IMR-90 (cell line): ENCODE results near the gene KRT72. TPM values are rescaled to one million over a fixed set of nuclear protein-coding genes. Genes with fewer than 3 reads are reported as not detected.

Experiments
- ATAC-seq: fragments of 200-7000 bp; cut with Tn5 transposase; 2 replicates; pipeline ENCODE4 v1.9.1; 2020; ENCODE audit warnings: low read depth, mild to moderate bottlenecking, moderate library complexity
- BruUV-seq: library from RNA; stranded (reverse); fragments of 400-500 nt; replicated peaks from 2 replicates; lab custom pipeline; 2021; lab: Mats Ljungman, UMichigan
- CTCF ChIA-PET: fragments of 300-600 bp; formaldehyde crosslinking; extraction: SDS; loops from one replicate; lab custom pipeline; 2021; ENCODE audit warnings: antibody characterized with exemption; lab: Yijun Ruan, JAX
- POLR2A ChIA-PET: fragments of 300-600 bp; sonication (Branson Sonifier 250); formaldehyde crosslinking; loops from one replicate; lab custom pipeline; 2022; ENCODE audit warnings: antibody characterized with exemption; ENCODE audit not compliant: unreplicated experiment; lab: Charles Lee
- DNase-seq: peaks from one replicate; pipeline ENCODE4 v3.0.0; 2013
- H2AFZ ChIP-seq: replicated peaks from 2 replicates; pipeline ENCODE3; 2013; ENCODE audit warnings: low read length, mild to moderate bottlenecking; ENCODE audit not compliant: poor library complexity
- H2AK5ac ChIP-seq: 2 replicates; pipeline ENCODE4 v1.6.1; 2013; ENCODE audit warnings: low read depth, low read length, inconsistent platforms
- H2AK9ac ChIP-seq: replicated peaks from 2 replicates; pipeline ENCODE3; 2013; ENCODE audit warnings: mild to moderate bottlenecking, low read depth, low read length, moderate library complexity; ENCODE audit not compliant: poor library complexity
- H2BK120ac ChIP-seq: 2 replicates; pipeline ENCODE4 v1.6.1; 2013; ENCODE audit warnings: low read depth, low read length, inconsistent platforms
- H2BK15ac ChIP-seq: 3 replicates; pipeline ENCODE4 v1.6.1; 2013; ENCODE audit warnings: low read depth, low read length, inconsistent platforms
- H2BK20ac ChIP-seq: 2 replicates; pipeline ENCODE4 v1.6.1; 2013; ENCODE audit warnings: low read depth, mild to moderate bottlenecking, inconsistent platforms, low read length, moderate library complexity
- H2BK5ac ChIP-seq: 2 replicates; pipeline ENCODE4 v1.6.1; 2013; ENCODE audit warnings: mild to moderate bottlenecking, low read depth, low read length, inconsistent platforms; ENCODE audit not compliant: poor library complexity, severe bottlenecking
- H3K14ac ChIP-seq: replicated peaks from 2 replicates; pipeline ENCODE4 v1.6.1; 2013; ENCODE audit warnings: low read depth, low read length, inconsistent platforms
- H3K18ac ChIP-seq: 2 replicates; pipeline ENCODE4 v1.6.1; 2013; ENCODE audit warnings: low read depth, low read length, control low read depth
- H3K23ac ChIP-seq: 2 replicates; pipeline ENCODE4 v1.6.1; 2013; ENCODE audit warnings: low read depth, low read length, inconsistent platforms
- H3K27ac ChIP-seq: 2 replicates; pipeline ENCODE4 v1.5.1; 2013; ENCODE audit warnings: mild to moderate bottlenecking, control low read depth, low read length; ENCODE audit not compliant: insufficient read depth
- H3K27me3 ChIP-seq: 2 replicates; pipeline ENCODE4 v1.6.1; 2013; ENCODE audit warnings: low read length; ENCODE audit not compliant: control insufficient read depth, insufficient read depth
- H3K36me3 ChIP-seq: 2 replicates; pipeline ENCODE4 v1.6.1; 2013; ENCODE audit warnings: low read length, mixed read lengths; ENCODE audit not compliant: control insufficient read depth, insufficient read depth
- H3K4ac ChIP-seq: 2 replicates; pipeline ENCODE4 v1.6.1; 2013; ENCODE audit warnings: low read depth, low read length, inconsistent platforms
- H3K4me1 ChIP-seq: 2 replicates; pipeline ENCODE4 v1.6.1; 2013; ENCODE audit warnings: low read length, mixed read lengths; ENCODE audit not compliant: control insufficient read depth, insufficient read depth
- H3K4me2 ChIP-seq: 2 replicates; pipeline ENCODE4 v1.6.1; 2013; ENCODE audit warnings: low read depth, mild to moderate bottlenecking, control low read depth, low read length, moderate library complexity
- H3K4me3 ChIP-seq: 2 replicates; pipeline ENCODE4 v1.5.1; 2013; ENCODE audit warnings: low read depth, mild to moderate bottlenecking, control low read depth, low read length, moderate library complexity; ENCODE audit not compliant: insufficient read depth
- H3K56ac ChIP-seq: 2 replicates; pipeline ENCODE4 v1.6.1; 2013; ENCODE audit warnings: low read length, inconsistent platforms; ENCODE audit not compliant: insufficient read depth; ENCODE audit errors: extremely low read depth
- H3K79me1 ChIP-seq, 2 experiments: 2 replicates each; pipeline ENCODE4 v1.6.1; 2013; ENCODE audit warnings: low read length in 2 of 2, inconsistent platforms in 1 of 2, low read depth in 1 of 2
- H3K9ac ChIP-seq: 2 replicates; pipeline ENCODE4 v1.6.1; 2013; ENCODE audit warnings: low read depth, low read length, control low read depth
- H3K9me1 ChIP-seq: 2 replicates; pipeline ENCODE4 v1.6.1; 2013; ENCODE audit warnings: low read length, inconsistent platforms; ENCODE audit not compliant: insufficient read depth
- H3K9me3 ChIP-seq: 2 replicates; pipeline ENCODE4 v1.6.1; 2013; ENCODE audit warnings: low read length; ENCODE audit not compliant: control insufficient read depth, insufficient read depth
- H4K20me1 ChIP-seq: 2 replicates; pipeline ENCODE4 v1.6.1; 2013; ENCODE audit warnings: low read length, inconsistent platforms; ENCODE audit not compliant: insufficient read depth
- H4K5ac ChIP-seq: 2 replicates; pipeline ENCODE4 v1.6.1; 2013; ENCODE audit warnings: mild to moderate bottlenecking, low read depth, low read length, control low read depth
- H4K8ac ChIP-seq, 2 experiments: 2 replicates each; pipeline ENCODE4 v1.6.1; 2013; ENCODE audit warnings: low read depth in 2 of 2, low read length in 2 of 2, control low read depth in 1 of 2, inconsistent platforms in 1 of 2
- H4K91ac ChIP-seq: 2 replicates; pipeline ENCODE4 v1.6.1; 2013; ENCODE audit warnings: low read depth, low read length, inconsistent platforms; ENCODE audit not compliant: insufficient read depth
- BHLHE40 ChIP-seq: fragments of 150-350 bp; IDR thresholded peaks from 2 replicates; pipeline ENCODE4 v1.6.1; 2016; ENCODE audit warnings: mild to moderate bottlenecking, low read depth, low read length
- CEBPB ChIP-seq: IDR thresholded peaks from 2 replicates; pipeline ENCODE4 v1.6.1; 2012; ENCODE audit warnings: low read depth, low read length, improper control_type of control experiment
- CHD1 ChIP-seq: IDR thresholded peaks from 2 replicates; pipeline ENCODE4 v1.6.1; 2012; ENCODE audit warnings: low read depth, low read length, improper control_type of control experiment
- CTCF ChIP-seq: conservative IDR thresholded peaks from 2 replicates; pipeline ENCODE4 v1.5.1; 2012; ENCODE audit warnings: mild to moderate bottlenecking, low read depth, low read length, improper control_type of control experiment
- ELK1 ChIP-seq: fragments of 150-350 bp; IDR thresholded peaks from 2 replicates; pipeline ENCODE4 v1.6.1; 2016; ENCODE audit warnings: low read depth, mild to moderate bottlenecking, low read length, moderate library complexity, borderline replicate concordance
- FOS ChIP-seq: fragments of 150-350 bp; IDR thresholded peaks from 2 replicates; pipeline ENCODE4 v1.6.1; 2016; ENCODE audit warnings: low read depth, low read length
- MAFK ChIP-seq: IDR thresholded peaks from 2 replicates; pipeline ENCODE4 v1.6.1; 2012; ENCODE audit warnings: low read depth, low read length, improper control_type of control experiment
- MAZ ChIP-seq: IDR thresholded peaks from 2 replicates; pipeline ENCODE4 v1.6.1; 2012; ENCODE audit warnings: low read depth, mild to moderate bottlenecking, low read length, improper control_type of control experiment, moderate library complexity, borderline replicate concordance
- MXI1 ChIP-seq: IDR thresholded peaks from 2 replicates; pipeline ENCODE4 v1.6.1; 2012; ENCODE audit warnings: low read depth, mild to moderate bottlenecking, low read length, moderate library complexity, borderline replicate concordance
- NFE2L2 ChIP-seq: fragments of 150-350 bp; IDR thresholded peaks from 2 replicates; pipeline ENCODE4 v1.6.1; 2016; ENCODE audit warnings: low read depth, mild to moderate bottlenecking, low read length
- POLR2A ChIP-seq: IDR thresholded peaks from 2 replicates; pipeline ENCODE4 v1.6.1; 2012; ENCODE audit warnings: mild to moderate bottlenecking, low read depth, low read length
- RAD21 ChIP-seq: IDR thresholded peaks from 2 replicates; pipeline ENCODE4 v1.6.1; 2012; ENCODE audit warnings: low read length, improper control_type of control experiment
- RFX5 ChIP-seq: IDR thresholded peaks from 2 replicates; pipeline ENCODE4 v1.8.0; 2012; ENCODE audit warnings: low read depth, mild to moderate bottlenecking, low read length, moderate library complexity
- SMC3 ChIP-seq: fragments of 150-350 bp; IDR thresholded peaks from 2 replicates; pipeline ENCODE4 v1.6.1; 2016; ENCODE audit warnings: low read depth, mild to moderate bottlenecking, antibody characterized with exemption, low read length, moderate library complexity
- USF2 ChIP-seq: fragments of 150-350 bp; IDR thresholded peaks from 2 replicates; pipeline ENCODE4 v1.6.1; 2017; ENCODE audit warnings: mild to moderate bottlenecking, antibody characterized with exemption, low read length, low read depth
- WGBS, 2 experiments: methylation state at CpG; one replicate each; pipeline versions ENCODE4 v1.1.5 to v1.1.7; 2013; ENCODE audit warnings: missing lambda C conversion rate in 2 of 2; ENCODE audit not compliant: insufficient read length in 1 of 2; ENCODE audit errors: extremely low coverage in 2 of 2; 5-methylcytosine and 5-hydroxymethylcytosine counted together
- dilution Hi-C: fragments of 300-500 bp; cut with HindIII; formaldehyde crosslinking; loops from one replicate; pipeline ENCODE4 v1.14.3; 2018; ENCODE audit warnings: low sequenced_read_pairs; ENCODE audit not compliant: unreplicated experiment
- in situ Hi-C: fragments of 300-500 bp; cut with MboI; formaldehyde crosslinking; loops from 3 replicates; pipeline ENCODE4 v1.14.3; 2019; ENCODE audit warnings: low sequenced_read_pairs, inconsistent platforms, mixed read lengths
- intact Hi-C: fragments of 100-400 bp; cut with micrococcal nuclease; formaldehyde crosslinking; loops from 2 replicates; pipeline ENCODE4 v1.10.0; 2022
- polyA plus RNA-seq, 3 experiments: library from polyadenylated mRNA; depleted of rRNA; stranded (reverse); fragments of >200 nt; gene quantifications; 2 replicates each; pipeline ENCODE4 v1.2.3, GENCODE V29; 2012; ENCODE audit warnings: low replicate concordance in 1 of 3
- total RNA-seq: library from RNA; depleted of rRNA; stranded (reverse); fragments of >200 nt; gene quantifications from 2 replicates; pipeline ENCODE4 v1.2.3, GENCODE V29; 2012

KRT72 gene
- total and polyA plus RNA-seq, 2 of the 4 experiments (the other 2 are of a cell fraction): not detected

- H2BK5ac ChIP-seq: no peak overlapping the region
- H3K23ac ChIP-seq: no peak overlapping the region
- no peak overlapping the region for H3K56ac ChIP-seq
- no peak overlapping the region for H2BK120ac ChIP-seq
- no peak overlapping the region for H2AK5ac ChIP-seq
- ChIA-PET POLR2A (no interaction called here), CTCF (no interaction called here)
- dilution Hi-C loops: no loop called here
- no peaks in the 10 kb centered on the region for H3K79me1 ChIP-seq
- H3K27me3 ChIP-seq: peaks cover 9% of the 10 kb centered on the region; the same call in 1 of the 2 replicates
- H2BK20ac ChIP-seq: no peak overlapping the region
- TF ChIP-seq USF2: no peak
- no peak for TF ChIP-seq NFE2L2
- TF ChIP-seq CEBPB: no peak
- no peak for TF ChIP-seq BHLHE40
- TF ChIP-seq MAZ: no peak
- no peak for TF ChIP-seq ELK1
- no peak for TF ChIP-seq CTCF
- TF ChIP-seq CHD1: no peak
- TF ChIP-seq SMC3: no peak
- TF ChIP-seq RAD21: no peak
- TF ChIP-seq RFX5: no peak
- no peak for TF ChIP-seq POLR2A
- no peak for TF ChIP-seq MAFK
- TF ChIP-seq MXI1: no peak
- no peak for TF ChIP-seq FOS
- H3K9me1 ChIP-seq: no peaks in the 10 kb centered on the region
- no peaks in the 10 kb centered on the region for H3K4me1 ChIP-seq
- DNase-seq (no peak), ATAC-seq (no peak)
- no peak overlapping the region for H2AK9ac ChIP-seq
- H3K18ac ChIP-seq: no peak overlapping the region
- no peak overlapping the region for H4K8ac ChIP-seq
- in situ Hi-C loops: no loop called here
- no peak overlapping the region for H3K4ac ChIP-seq
- H3K4me3 ChIP-seq: no peak overlapping the region
- H3K4me2 ChIP-seq: no peak overlapping the region
- no TSS peak for BruUV-seq
- H3K36me3 ChIP-seq: no peaks in the 10 kb centered on the region
- no peaks in the 10 kb centered on the region for H3K9me3 ChIP-seq
- H3K9ac ChIP-seq: no peak overlapping the region
- intact Hi-C loops: no loop called here
- no peak overlapping the region for H4K5ac ChIP-seq
- H3K27ac ChIP-seq: no peak overlapping the region
- no peaks in the 10 kb centered on the region; the same call in 1 of the 2 replicates for H4K20me1 ChIP-seq
- no peak overlapping the region for H3K14ac ChIP-seq
- no peak overlapping the region for H2BK15ac ChIP-seq
- WGBS, 2 experiments: 58% methylated on average over 5 of the region's 6 CpGs; no CpG with 5 or more reads in 1 of the 2 experiments
- no peak overlapping the region for H2AFZ ChIP-seq
- no peak overlapping the region for H4K91ac ChIP-seq
These were observed 30.6 kb upstream of the KRT72 start for GRCh38 chr12:52631676-52632459.
